Transverse colon (tissue), 4 donors: Measurements from ENCODE around the gene MAPK4.

Experiments
- CTCF ChIP-seq, 5 experiments: fragments of 200-600 bp in 3 of 5; fragments of 450-650 bp in 2 of 5; sonication (generic) in 3 of 5; IDR thresholded peaks; 1 replicate in 2 of 5; 2 replicates in 3 of 5; pipeline ENCODE4 v1.5.1; 2016 to 2017; ENCODE audit warnings: antibody characterized with exemption in 5 of 5, inconsistent platforms in 3 of 5, mild to moderate bottlenecking in 2 of 5, moderate library complexity in 1 of 5
- EP300 ChIP-seq: sonication (generic); formaldehyde crosslinking; IDR thresholded peaks from one replicate; pipeline ENCODE4 v1.6.1; 2017; ENCODE audit warnings: antibody characterized with exemption, low read depth
- POLR2A ChIP-seq: fragments of 450-650 bp; IDR thresholded peaks from one replicate; pipeline ENCODE4 v1.6.1; 2016; ENCODE audit warnings: antibody characterized with exemption, mild to moderate bottlenecking, moderate library complexity
- POLR2AphosphoS5 ChIP-seq, 3 donors: sonication (generic); formaldehyde crosslinking; IDR thresholded peaks; one replicate each; pipeline ENCODE4 v1.6.1; 2016; ENCODE audit warnings: antibody characterized with exemption in 3 of 3

DNA sequence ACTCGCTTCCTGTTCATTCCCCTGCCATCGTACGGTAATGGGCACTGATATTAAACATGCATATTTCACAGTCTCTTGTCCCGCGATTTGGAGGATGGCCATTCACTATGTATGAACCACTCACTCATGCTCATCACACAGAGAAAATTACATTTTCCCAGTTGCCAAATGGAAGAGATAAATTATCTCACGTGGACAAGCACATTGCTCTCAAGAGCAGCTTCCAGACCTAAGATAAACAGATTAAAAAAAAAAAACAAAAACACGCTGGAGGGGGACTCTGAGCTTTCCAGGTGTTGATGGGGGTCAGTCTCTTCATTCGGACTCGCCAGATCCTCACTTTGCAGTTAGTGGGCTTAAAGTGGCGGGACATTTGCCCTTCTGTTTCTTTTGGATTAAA, 1.7 kb upstream of the MAPK4 start:
- TF ChIP-seq CTCF (IDR thresholded peaks at IDR 0.05), result no peak
- no peak for TF ChIP-seq EP300
- no peak for TF ChIP-seq POLR2A
- no peak for TF ChIP-seq POLR2AphosphoS5 (IDR thresholded peaks at IDR 0.05)
